HEK293 (cell line): ENCODE results near the gene BAG1.

Experiments used
- CTCF ChIP-seq: fragments of 450-650 bp; formaldehyde crosslinking; IDR thresholded peaks from 2 replicates; pipeline ENCODE4 v1.5.1; 2016; ENCODE audit warnings: missing biosample characterization, missing genetic modification characterization
- HOXA7 ChIP-seq: sonication (generic); formaldehyde crosslinking; IDR thresholded peaks from 2 replicates; pipeline ENCODE4 v1.8.1; 2022; ENCODE audit warnings: missing genetic modification reagents, borderline replicate concordance
- KLF16 ChIP-seq: fragments of 450-650 bp; formaldehyde crosslinking; IDR thresholded peaks from 2 replicates; pipeline ENCODE4 v1.5.1; 2017; ENCODE audit warnings: missing biosample characterization, missing genetic modification characterization
- RBAK ChIP-seq: fragments of 450-650 bp; formaldehyde crosslinking; IDR thresholded peaks from 2 replicates; pipeline ENCODE4 v1.5.1; 2016; ENCODE audit warnings: missing biosample characterization, missing genetic modification characterization
- ZBTB20 ChIP-seq: fragments of 450-650 bp; formaldehyde crosslinking; IDR thresholded peaks from 2 replicates; pipeline ENCODE4 v1.5.1; 2016; ENCODE audit warnings: missing biosample characterization, missing genetic modification characterization
- ZNF558 ChIP-seq: fragments of 450-650 bp; formaldehyde crosslinking; IDR thresholded peaks from 2 replicates; pipeline ENCODE4 v1.5.1; 2016; ENCODE audit warnings: missing biosample characterization, missing genetic modification characterization
- ZNF654 ChIP-seq: fragments of 450-650 bp; formaldehyde crosslinking; IDR thresholded peaks from 2 replicates; pipeline ENCODE4 v1.5.1; 2016; ENCODE audit warnings: low read depth, missing biosample characterization, missing genetic modification characterization
- ZSCAN5A ChIP-seq: fragments of 450-650 bp; formaldehyde crosslinking; IDR thresholded peaks from 2 replicates; pipeline ENCODE4 v1.5.1; 2016; ENCODE audit warnings: missing biosample characterization, missing genetic modification characterization
- TF ChIP-seq, protein P1 (sequence below): sonication (generic); formaldehyde crosslinking; IDR thresholded peaks from 2 replicates; pipeline ENCODE4 v1.8.1; 2022; ENCODE audit warnings: mild to moderate bottlenecking, moderate library complexity, missing genetic modification reagents
- TF ChIP-seq, protein P2 (sequence below): fragments of 450-650 bp; formaldehyde crosslinking; IDR thresholded peaks from 2 replicates; pipeline ENCODE4 v1.5.1; 2016; ENCODE audit warnings: missing biosample characterization, missing genetic modification characterization

DNA sequence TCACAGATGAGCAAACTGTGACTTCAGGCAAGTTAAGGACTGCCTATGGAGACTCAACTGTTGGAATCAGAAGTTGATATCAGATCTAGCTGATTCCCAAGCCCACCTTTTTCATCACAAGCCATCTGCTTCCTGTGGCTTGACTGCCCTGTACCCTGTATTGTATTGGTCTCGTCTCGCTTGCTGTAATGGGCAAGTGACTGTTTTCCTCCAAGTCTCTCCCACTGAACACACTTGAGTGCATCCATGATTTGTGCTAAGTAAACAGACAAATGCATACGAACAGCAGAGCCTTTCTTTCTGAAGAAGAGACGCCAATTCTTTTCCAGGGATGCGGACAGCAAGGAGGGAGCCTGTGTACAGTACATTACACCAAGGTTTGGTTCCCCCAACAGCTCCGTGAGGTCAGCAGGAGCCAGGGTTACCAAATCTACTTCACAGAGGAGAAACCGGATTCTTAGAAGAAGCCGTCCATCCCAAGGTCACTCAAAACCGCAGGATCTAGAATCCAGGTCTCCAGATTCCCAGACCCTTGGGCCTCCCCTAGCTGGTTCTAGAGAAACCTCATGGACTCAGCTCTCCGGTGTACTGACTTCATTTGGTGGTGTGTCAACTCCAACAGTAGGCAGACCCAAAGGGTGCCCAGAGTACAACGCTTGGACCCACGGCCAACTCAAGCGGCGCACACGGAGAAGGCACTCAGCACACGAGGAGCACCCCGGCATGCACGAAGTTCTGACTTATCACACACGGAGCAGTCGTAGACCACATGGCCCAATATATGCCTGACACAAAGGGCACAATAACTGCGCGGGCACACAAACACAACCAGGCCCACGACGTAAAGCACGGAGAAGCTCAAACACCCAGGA is 1.1 kb downstream of the BAG1 start:
- TF ChIP-seq ZSCAN5A (tag by site-specific recombination) (no peak), RBAK (tag by site-specific recombination) (no peak), CTCF (tag by site-specific recombination) (no peak), KLF16 (tag by site-specific recombination) (no peak), ZNF558 (tag by site-specific recombination) (no peak), ZNF654 (no peak), ZBTB20 (tag by site-specific recombination) (peak; percentile 88), HOXA7 (CRISPR knock-in tag) (no peak)
- TF ChIP-seq, protein P1, sequence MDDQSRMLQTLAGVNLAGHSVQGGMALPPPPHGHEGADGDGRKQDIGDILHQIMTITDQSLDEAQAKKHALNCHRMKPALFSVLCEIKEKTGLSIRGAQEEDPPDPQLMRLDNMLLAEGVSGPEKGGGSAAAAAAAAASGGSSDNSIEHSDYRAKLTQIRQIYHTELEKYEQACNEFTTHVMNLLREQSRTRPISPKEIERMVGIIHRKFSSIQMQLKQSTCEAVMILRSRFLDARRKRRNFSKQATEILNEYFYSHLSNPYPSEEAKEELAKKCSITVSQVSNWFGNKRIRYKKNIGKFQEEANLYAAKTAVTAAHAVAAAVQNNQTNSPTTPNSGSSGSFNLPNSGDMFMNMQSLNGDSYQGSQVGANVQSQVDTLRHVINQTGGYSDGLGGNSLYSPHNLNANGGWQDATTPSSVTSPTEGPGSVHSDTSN (CRISPR knock-in tag) = no peak
- TF ChIP-seq, protein P2, sequence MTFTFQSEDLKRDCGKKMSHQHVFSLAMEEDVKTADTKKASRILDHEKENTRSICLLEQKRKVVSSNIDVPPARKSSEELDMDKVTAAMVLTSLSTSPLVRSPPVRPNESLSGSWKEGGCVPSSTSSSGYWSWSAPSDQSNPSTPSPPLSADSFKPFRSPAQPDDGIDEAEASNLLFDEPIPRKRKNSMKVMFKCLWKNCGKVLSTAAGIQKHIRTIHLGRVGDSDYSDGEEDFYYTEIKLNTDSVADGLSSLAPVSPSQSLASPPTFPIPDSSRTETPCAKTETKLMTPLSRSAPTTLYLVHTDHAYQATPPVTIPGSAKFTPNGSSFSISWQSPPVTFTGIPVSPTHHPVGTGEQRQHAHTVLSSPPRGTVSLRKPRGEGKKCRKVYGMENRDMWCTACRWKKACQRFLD = no peak
